Measurements from ENCODE around the gene ZNF524.

ZNF524 gene

DNA sequence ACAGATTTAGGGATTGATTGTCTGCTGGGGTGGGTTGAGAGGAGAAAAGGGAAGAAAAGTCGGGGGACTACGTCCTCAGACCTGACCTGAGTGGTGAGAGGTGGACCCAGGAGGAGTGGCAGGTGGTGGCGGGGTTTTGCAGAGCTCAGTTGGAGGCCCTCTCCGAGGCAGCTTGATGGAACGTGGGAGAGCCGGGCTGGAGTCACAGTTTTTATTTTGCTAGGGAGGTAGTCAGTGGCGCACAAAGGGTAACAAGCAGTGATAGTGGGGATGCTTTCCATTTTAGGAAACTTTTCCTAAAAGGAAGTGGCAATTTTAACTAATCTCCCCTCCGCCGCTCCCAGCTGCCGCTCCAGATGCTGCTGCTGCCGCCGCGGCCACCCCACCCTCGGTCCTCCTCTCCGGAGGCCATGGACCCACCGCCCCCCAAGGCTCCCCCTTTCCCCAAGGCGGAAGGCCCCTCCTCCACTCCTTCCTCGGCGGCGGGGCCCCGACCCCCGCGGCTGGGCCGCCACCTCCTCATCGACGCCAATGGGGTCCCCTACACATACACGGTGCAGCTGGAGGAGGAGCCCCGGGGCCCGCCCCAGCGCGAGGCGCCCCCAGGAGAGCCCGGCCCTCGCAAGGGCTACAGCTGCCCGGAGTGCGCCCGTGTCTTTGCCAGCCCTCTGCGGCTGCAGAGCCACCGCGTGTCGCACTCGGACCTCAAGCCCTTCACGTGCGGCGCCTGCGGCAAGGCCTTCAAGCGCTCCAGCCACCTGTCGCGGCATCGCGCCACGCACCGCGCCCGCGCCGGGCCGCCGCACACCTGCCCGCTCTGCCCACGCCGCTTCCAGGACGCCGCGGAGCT is 42.3 kb downstream of the ZNF524 start:
- DNase-seq (ENCODE audit: low read depth), result no peak

DNA sequence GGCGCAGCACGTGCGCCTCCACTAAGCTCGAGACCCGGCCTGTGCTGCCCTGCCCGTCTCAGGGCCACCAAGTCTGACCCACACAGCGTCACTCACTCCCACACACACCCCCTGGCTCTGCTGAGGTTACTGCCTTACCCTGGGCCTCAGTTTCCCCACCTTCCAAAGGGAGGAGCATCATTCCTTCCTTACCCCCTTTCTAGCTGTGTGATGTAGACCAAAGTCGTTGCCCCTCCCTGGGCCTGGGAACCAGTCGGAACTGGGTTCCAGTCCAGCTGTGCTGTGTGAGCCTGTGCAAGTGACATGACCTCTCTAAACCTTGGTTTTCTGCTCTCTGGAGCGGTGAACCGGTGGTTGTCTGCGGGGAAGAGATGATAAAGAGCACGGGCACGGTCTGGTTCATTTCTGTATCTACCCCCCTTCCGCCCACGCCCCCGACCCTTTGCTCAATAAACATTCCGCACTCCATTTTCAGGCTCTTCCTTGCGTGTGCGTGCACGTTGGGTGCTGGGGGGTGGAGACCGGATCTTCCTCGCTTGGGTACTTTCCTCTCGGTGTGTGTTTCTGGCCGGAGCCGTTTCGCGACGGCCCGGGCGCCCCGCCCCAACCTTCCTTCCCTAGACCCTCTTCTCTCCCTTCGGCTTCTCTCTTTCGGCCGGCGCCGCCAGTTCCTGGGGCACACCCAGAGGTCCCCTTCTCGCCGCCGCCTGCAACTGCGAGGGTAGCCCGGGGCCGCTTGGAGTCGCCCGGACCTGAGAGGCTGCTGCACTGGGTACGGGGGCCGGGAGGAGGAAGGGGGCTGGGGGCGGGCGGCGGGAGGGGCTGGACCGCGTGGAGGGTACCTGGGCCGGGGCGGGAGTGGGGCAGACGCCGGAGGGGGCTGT is 43.2 kb downstream of the ZNF524 start, which contains the start of gene ZNF581:
Gene ZNF581, plus strand, starts transcription at position 647 of the 884 bp plus-strand sequence. CDS start 923 bp downstream, outside the sequence.
- no peak for DNase-seq (ENCODE audit: low read depth)

DNA sequence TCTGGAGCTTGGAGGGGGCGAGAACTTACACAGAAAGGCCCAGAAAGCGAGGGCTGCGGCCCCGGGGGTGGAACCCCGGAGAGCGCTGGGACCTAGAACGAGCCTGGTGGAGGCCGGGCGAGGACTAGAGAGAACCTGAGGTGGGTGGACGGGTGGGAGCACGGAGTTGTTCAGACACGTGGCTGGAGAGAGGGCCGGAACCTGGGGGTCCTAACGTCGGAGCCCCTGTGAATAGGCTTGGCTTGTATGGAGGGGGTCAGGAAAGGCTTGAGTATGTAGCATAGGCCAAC is 43.7 kb downstream of the ZNF524 start:
- no peak for DNase-seq (ENCODE audit: low read depth)

DNA sequence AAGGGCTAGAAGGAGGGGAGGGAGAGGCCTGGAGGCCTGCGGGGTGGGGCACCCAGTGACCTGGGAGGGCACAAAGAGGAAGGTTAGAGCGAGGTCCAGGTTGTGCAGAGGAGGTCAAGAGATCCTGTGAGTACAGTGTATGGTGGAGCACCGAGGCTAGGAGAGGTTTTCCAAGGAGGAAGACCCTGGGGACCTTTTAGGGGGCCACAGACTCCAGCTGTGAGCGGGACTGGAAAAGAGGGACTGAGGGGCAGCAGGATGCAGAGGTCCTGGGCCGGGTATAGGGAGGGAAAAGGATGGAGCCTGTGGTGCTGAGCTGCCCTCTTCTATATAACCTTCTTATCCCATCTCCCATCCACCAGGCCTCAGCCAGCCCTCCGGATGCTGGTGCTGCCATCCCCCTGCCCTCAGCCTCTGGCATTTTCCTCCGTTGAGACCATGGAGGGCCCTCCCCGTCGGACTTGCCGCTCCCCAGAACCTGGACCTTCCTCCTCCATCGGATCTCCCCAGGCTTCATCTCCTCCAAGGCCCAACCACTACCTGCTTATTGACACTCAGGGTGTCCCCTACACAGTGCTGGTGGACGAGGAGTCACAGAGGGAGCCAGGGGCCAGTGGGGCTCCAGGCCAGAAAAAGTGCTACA is 44.2 kb downstream of the ZNF524 start:
- no peak for DNase-seq (ENCODE audit: low read depth)

DNA sequence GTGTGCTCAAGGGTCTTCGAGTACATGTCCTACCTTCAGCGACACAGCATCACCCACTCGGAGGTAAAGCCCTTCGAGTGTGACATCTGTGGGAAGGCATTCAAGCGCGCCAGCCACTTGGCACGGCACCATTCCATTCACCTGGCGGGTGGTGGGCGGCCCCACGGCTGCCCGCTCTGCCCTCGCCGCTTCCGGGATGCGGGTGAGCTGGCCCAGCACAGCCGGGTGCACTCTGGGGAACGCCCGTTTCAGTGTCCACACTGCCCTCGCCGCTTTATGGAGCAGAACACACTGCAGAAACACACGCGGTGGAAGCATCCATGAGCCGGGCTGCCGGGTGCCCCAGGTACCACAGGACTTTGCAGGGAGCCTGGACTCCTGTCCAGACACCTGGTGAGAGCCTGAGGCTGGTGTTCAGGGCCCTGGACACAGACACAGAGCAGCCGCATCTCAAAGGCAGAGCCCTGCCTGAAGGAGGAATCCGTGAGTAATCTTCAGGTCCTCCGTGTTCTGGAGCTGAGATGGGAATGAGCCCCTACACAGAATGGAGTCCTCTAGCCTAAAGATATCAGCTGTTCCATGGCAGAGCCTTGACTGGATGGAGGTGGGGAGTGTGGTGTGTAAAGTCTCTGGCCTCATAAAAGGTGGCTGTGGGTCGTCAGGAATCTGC is 44.9 kb downstream of the ZNF524 start:
- DNase-seq (ENCODE audit: low read depth), result no peak

DNA sequence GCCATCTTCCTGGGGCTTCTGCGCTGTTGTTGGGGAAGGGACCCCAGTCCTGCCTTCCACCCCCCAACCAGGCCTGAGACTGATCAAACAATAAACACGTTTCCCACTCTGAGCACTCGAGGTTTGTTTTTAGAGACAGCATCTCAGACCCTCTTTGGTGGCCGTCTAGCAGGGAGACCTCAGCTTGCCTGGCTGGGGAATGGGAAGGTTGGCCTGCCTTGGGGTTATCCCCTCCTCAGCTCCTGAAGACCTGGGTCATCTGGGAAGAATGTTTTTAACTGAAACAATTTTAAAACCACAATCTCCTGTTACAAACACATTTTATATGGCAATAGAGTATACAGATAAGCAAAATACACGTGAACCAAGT is 45.4 kb downstream of the ZNF524 start:
- no peak for DNase-seq (ENCODE audit: low read depth)

DNA sequence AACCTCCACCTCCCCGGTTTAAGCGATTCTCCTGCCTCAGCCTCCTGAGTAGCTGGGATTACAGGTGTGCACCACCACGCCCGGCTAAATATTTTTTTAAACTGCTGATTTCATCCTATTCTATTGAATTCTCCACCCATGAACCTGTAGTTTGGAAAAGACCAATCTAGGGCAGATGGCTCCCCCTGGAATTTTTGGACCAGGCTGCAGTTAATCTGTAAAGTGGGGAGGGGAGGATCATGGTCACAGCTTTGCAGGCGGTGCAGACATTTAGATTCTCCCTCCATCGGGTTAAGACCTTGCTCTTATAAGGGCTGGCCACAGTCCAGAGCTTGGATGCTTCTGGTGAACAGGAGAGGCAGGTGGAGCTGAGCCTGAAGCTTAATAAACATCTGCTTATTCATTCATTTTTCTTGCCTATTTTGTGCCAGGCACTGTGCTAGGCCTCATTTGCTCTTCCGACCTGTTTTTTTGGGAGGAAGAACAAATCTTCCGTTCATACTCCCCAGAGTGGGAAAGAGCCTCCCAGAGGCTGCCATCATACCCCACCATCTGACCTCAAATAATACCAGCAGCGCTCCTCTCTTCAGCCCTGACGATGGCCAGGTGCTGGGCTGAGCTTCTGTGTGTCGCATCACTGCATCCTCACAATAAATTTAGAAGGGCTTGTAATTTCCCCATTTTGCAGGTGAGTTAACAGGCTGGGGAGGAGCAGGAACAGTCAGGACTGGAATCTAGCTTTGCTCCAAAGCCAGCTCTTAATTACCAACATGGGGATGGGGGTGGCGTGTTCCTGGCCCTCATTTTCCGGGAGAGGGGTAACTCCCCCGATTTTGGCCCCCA is 47.0 kb downstream of the ZNF524 start:
- DNase-seq (ENCODE audit: low read depth), result no peak

DNA sequence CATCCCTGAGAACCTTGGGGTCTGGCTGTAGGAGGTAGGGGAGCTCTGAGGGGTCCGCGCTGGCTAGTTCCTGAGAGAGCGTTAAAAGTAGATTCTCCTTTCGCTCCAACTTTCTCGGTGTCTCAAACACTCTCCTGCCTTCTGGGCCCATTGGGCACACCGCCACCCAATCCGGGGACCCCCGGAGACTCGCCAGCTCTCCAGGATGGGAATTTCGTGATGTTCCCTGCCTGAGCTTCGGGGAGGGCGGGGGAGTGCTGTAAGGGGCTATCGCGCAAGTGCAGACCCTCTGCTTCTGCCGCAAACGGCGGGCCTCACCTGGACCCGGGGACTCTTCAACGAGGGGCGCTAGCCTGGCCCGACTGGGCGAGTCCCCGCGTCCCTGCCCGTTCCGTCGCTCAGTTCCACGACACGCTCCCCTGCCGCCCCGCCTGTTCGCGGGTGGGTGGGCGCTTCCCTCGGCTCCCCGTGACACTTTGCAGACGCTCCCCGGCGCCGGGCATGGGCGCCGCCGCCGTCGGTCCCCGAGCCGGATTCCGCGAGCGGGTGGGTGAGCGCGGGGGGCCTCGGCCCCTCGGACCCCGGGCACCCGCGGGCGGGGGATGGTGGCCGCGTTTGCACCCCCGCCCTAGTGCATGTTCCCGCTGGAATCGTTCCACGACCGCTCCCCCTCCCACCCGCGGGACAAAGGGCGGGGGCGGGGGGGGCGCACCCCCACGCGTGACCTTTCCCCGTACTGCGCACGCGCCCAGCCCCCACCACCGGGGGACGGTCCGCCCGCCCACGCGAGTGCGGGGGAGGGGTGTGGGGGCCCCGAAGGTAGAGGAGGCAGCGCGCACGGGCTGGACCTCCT is 47.9 kb downstream of the ZNF524 start, which contains the start of gene CCDC106:
Gene CCDC106, plus strand, starts transcription at position 481 of the 853 bp plus-strand sequence. CDS start 835 bp downstream, outside the sequence.
- DNase-seq (ENCODE audit: low read depth), result no peak

DNA sequence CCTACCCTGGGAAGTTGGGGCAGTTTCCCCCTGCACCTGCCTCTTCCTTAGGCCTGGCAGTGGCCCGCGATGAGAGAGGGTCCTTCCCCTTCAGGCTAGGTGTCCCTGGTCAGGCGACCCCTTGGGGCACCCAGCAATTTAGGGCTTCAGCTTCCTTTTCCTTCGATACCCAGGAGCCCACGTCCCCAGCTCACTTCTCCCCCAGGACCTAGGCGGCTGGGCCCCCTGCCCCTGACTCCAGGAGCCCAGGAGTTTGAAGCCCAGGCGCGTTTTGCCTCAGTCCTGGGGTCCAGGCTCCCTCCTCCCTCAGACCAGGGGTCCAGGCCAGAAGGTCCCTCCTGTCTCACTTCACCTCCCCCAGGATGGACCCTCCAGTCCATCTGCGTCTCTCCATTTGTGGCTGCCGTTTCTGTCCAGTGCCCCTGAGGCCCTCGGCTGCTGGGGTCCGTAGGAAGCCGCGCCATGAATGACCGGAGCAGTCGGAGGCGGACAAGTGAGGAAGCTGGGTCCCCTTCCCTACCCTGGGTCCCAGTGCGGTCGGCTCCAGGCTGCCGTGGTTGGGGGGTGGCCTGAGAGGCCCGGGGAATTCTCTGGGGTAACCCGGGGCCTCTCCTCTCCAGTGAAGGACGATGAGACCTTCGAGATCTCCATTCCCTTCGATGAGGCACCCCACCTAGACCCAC is 48.6 kb downstream of the ZNF524 start:
- no peak for DNase-seq (ENCODE audit: low read depth)

DNA sequence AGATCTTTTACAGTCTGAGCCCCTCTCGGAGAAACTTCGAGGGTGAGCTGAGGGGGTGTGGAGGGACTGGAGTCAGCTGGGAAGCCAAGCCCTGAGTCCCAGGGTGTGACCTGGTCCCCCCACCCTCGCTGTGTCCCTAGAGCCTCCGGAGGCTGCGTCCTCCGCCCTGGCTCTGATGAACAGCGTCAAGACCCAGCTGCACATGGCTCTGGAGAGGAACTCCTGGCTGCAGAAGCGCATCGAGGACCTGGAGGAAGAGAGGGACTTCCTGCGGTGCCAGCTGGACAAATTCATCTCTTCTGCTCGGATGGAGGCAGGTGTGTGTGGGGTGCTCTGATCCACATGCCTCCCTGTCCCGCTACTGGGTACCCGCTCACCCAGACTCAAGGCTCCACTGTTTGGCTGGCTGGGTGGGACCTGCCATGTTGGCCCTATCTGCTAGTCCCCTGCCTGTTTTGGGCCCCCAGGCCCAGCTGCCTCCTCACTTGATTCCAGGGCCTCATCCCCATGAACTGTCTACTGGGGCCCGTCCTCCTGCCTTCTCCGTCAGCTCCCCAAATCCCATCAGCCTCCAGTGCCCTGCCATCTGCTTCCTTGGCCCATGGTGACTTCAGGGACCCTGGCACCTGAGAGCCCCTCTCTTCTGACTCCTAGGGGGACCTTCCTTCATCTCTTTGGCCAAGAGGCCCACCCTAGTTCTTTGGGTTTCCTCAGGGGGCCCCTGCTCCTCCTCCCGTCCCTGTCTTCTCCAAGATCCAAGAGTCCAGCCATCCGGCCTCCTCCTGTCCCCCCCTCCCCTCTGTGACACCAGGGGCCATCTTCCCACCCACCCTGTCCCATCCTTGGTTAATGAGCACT is 49.4 kb downstream of the ZNF524 start:
- no peak for DNase-seq (ENCODE audit: low read depth)

DNA sequence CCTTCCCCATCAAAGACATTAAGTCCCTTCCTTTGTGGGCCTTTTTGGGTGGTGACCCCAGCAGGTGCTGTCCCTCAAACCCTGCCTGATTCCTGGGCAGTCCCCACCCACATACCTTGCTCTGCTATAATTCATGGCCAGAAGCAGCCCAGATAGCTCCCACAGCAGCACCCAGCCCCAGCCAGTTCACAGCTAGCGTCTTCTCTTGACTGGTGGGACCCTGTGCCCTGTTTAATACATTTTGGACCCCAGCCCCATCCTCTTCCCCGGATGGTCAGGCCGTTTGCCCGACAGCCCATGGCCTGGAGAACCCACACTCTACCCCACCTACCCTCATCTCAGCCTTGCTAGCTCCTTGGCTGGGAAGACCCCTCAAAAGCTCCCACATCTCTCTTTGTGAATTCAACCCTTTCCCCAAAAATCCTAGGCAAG is 50.1 kb downstream of the ZNF524 start:
- no peak for DNase-seq (ENCODE audit: low read depth)

DNA sequence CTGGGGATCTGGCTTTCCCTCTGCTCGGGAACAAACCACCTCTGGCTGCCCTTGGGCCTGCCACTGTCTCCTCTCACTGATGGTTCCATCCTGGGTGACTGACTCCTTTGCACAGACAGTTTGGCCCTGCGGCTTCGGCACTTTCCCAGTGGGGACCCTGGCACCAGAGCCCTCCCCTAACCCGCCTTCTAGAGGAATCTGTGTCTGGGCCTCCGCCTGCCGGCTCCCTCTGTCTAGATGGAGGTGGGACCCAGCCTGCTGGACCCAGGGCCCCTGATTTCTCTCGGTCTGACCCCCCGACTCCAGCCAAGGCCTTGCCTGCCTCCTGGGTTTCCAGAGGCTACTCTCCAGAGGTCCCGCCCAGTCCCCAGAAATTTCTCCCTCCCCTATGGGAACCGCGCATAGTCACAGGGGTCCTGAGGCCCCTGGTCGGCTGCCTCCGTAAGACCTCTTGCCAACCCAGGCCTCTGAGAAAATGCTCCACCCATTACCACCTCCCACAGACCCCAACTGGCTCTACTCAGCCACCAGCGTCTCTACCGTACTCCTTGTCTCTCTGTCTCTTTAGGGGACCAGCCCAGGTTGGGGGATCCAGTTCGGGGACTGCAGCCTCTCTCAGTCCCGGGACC is 50.6 kb downstream of the ZNF524 start:
- DNase-seq (ENCODE audit: low read depth), result no peak

DNA sequence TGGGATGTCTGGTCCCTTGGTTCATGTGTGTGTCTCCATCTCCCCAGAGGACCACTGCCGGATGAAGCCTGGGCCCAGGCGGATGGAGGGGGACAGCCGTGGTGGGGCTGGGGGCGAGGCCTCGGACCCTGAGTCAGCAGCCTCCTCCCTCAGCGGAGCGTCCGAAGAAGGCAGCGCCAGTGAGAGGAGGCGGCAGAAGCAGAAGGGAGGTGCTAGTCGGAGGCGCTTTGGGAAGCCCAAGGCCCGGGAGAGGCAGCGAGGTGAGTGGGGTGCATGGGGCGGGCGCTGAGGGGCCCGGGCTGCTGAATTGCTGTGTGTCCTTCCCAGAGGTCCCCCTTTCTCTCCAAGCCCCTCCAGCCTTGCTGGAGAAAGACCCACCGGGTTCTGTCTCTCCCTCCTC is 51.1 kb downstream of the ZNF524 start:
- no peak for DNase-seq (ENCODE audit: low read depth)

DNA sequence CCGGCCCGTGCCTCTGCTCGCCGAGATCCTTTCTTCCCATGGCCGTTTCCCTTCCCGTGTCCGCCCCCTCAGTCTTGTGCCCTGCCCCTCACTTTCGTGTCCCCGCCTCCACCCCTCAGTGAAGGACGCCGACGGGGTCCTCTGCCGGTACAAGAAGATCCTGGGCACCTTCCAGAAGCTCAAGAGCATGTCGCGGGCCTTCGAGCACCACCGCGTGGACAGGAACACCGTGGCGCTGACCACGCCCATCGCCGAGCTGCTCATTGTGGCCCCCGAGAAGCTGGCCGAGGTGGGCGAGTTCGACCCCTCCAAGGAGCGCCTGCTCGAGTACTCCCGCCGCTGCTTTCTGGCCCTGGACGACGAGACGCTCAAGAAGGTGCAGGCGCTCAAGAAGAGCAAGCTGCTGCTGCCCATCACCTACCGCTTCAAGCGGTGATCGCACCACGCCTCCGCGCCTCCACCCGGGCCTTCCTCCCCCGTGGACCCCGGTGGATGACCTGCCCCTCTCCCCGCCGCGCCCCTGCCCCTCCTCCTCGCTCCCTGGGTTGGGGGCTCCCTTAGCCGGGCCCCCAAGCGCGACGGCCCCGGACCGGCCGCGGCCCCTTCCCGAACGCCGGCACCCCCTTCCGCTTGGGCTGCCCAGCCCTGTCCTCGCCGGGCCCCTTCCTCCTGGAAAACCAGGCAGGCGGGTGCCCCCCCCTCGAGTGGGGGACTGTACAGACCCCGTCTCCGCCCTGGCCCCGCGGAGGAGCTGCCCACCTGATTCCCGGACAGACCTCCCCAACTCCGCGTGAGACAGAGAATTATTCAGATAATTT is 52.4 kb downstream of the ZNF524 start:
- DNase-seq (ENCODE audit: low read depth), result no peak

Measured in GM04504 (cell line).